D721Med (cell line): ENCODE data around the gene CD8B2.

Experiments used
- DNase-seq: peaks from one replicate; pipeline ENCODE4 v3.0.0; 2011; ENCODE audit warnings: low spot score; ENCODE audit not compliant: insufficient read length
- FAIRE-seq: peaks from 2 replicates; lab custom pipeline; 2011; peaks lifted over from hg19 to GRCh38; lab: Jason Lieb, UNC
- TF ChIP-seq, protein P1 (sequence below): IDR thresholded peaks from 2 replicates; pipeline ENCODE4 v1.5.1; 2012; ENCODE audit warnings: mild to moderate bottlenecking, control low read depth; ENCODE audit not compliant: insufficient read depth; ENCODE audit errors: missing control alignments

CD8B2 gene

DNA sequence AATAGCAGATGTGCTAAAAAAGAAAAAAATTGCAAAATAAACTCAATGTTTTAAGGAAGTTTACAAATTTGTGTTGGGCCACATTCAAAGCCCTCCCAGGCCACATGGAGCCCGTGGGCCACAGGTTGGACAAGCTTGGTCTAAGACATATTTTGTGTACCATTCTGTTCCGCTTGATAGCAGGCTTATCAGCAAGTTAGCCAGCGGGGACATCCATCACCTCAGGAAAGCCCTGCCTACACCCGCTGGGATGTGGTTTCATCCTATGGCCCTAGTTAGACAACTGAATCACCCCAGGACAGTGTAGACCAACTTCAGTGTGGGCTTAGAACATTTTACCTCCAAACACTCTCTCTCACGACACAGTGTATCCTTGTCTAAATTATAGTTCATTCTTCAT, 32.6 kb downstream of the CD8B2 start:
- TF ChIP-seq, protein P1, sequence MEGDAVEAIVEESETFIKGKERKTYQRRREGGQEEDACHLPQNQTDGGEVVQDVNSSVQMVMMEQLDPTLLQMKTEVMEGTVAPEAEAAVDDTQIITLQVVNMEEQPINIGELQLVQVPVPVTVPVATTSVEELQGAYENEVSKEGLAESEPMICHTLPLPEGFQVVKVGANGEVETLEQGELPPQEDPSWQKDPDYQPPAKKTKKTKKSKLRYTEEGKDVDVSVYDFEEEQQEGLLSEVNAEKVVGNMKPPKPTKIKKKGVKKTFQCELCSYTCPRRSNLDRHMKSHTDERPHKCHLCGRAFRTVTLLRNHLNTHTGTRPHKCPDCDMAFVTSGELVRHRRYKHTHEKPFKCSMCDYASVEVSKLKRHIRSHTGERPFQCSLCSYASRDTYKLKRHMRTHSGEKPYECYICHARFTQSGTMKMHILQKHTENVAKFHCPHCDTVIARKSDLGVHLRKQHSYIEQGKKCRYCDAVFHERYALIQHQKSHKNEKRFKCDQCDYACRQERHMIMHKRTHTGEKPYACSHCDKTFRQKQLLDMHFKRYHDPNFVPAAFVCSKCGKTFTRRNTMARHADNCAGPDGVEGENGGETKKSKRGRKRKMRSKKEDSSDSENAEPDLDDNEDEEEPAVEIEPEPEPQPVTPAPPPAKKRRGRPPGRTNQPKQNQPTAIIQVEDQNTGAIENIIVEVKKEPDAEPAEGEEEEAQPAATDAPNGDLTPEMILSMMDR: no peak
- DNase-seq (no peak), FAIRE-seq (no peak)

DNA sequence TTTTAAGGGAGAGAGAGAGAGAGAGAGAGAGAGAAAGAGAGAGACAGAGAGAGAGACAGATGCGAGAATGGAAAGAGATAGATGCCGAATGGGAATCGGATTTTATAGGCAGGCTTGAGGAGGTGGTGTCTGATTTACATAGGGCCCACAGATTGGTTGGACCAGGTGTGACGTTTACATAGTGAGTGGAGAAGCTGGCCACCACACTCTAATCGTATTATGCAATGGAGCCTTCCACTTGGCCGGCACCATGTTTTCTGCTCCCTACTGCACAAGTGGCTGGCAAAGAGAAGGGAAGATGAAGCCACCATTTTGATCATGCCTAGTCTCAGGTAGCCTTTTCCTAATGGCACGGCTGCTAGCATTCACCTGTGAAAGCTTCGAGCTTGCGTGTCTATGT, 33.9 kb downstream of the CD8B2 start:
- TF ChIP-seq, protein P1: no peak
- DNase-seq (no peak), FAIRE-seq (no peak)

DNA sequence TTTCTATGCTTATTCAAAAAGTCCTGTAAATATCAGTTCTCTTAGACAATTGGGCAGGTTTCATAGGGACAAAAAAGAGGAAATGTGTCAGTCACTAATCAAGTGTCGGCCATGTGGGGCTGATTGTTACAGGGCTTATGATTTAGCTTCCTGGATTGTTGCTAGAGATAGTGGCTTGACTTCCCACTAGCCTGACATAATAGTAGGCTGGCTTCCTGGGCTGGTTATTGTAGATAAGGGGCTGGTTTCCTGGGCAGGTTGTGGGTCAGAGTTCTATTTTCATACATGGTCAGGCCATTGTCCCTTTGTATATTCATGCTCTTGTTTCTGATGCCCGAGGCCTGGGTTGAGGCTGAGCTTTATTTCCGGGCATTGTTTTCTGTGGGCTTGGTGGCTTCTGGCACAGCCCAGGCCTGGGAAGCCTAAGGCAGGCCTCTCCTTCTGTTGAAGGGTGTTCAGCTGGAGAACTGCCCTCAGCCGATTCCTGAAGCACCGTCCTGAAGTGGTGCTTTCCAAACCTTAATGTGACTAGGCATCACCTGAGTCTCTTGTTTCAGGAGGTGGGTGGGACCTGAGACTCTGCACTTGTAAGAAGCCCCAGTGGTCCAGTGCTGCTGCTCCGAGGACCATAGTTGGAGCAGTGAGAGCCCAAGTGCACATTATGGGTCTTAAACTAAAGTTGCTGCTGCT, 37.0 kb downstream of the CD8B2 start:
- FAIRE-seq (no peak), DNase-seq (no peak)
- TF ChIP-seq, protein P1: no peak

DNA sequence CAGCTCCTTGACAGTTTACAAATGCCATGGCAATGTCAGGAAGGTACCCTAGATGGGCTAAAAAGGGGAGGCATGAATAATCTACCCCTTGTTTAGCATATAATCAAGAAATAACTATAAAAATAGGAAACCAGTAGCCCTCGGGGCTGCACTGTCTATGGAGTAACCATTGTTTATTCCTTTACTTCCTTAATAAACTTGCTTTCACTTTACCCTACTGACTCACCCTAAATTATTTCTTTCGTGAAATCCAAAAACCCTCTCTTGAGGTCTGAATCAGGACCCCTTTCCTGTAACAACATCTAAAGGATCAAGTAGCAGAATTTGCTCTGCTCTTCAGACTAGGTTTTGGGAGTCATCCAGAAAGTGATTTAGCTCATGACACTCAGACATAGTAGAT, 43.7 kb downstream of the CD8B2 start:
- no peak for DNase-seq
- TF ChIP-seq, protein P1: no peak

DNA sequence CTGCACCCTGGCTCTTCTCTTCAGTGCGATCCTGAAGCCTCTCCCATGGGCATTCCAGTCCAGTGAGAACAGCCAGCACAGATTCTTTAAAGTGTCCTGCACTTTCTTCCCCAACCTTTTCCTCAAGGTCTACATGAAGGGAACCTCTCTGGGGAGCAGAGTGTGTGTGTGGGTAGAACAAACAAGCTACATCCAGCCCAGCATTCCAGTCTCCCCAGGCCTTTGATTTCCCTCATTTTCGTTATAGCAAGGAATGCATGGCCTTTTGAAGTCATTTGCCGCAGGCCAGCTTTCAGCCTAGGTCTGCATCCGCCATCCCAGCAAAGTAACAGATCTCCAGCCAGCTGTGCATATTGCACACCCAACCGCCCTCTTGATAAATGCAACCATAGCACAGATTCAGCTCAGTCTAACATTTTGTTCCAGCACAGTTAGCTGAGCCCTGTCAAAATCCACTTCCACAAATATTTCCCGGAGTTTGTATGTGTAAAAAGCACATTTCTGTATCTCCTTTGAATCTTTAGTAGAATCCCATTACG, 44.6 kb downstream of the CD8B2 start:
- TF ChIP-seq, protein P1: no peak
- FAIRE-seq: no peak
- no peak for DNase-seq

More for the DNA sequence above, 43.7 kb downstream of the CD8B2 start:
- FAIRE-seq: no peak

DNA sequence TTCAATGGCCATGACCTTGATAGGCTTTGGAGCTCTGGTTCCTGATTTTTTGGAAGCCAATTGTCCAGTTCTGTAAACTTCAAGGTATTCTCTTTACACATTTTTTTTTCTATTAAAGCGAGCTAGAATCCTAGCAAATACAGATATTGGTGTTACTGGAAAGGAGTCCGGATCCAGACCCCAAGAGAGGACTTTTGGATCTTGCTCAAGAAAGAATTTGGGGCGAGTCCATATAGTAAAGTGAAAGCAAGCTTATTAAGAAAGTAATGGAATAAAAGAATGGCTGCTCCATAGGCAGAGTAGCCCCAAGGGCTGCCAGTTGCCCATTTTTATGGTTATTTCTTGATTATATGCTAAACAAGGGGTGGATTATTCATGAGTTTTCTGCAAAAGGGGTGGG, 45.1 kb downstream of the CD8B2 start:
- DNase-seq (no peak), FAIRE-seq (no peak)
- TF ChIP-seq, protein P1: no peak

DNA sequence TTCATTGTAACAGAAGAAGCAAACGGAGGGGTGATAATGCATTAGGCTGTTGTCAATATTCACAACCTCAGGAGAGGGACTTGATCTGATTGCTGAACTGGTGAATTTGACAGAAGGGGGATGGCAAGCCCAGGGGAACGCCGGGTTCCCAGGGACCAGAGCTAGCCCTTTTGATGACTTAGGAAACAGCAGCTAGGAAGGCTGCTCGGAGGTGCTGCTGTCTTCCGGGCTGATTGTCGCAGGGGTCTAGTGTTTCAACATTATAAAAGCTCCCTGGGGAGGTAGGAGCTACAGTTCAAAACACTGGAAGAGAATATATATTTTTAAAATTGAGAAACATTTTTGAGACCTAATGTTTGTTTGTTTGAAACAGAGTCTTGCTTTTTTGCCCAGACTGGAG, 47.3 kb downstream of the CD8B2 start:
- FAIRE-seq (no peak), DNase-seq (no peak)
- TF ChIP-seq, protein P1: no peak
